DND-41 (cell line): ENCODE results near the gene GNG4.

ENCODE experiments used
- ATAC-seq: fragments of 200-7000 bp; cut with Tn5 transposase; 3 replicates; pipeline ENCODE4 v1.9.1; 2021; ENCODE audit warnings: low read depth; ENCODE audit not compliant: insufficient read depth
- DNase-seq: peaks from one replicate; pipeline ENCODE4 v3.0.0-alpha.2; 2020
- H2AFZ ChIP-seq: 2 replicates; pipeline ENCODE4 v1.6.0; 2012; ENCODE audit warnings: low read depth, low read length
- H3K27ac ChIP-seq: 2 replicates; pipeline ENCODE4 v1.5.1; 2012; ENCODE audit warnings: low read length, inconsistent platforms
- H3K27me3 ChIP-seq: fragments of 200-600 bp; sonication (generic); 2 replicates; pipeline ENCODE4 v1.6.0; 2012; ENCODE audit warnings: low read length, mild to moderate bottlenecking, inconsistent platforms; ENCODE audit not compliant: insufficient read depth, poor library complexity
- H3K36me3 ChIP-seq: 2 replicates; pipeline ENCODE4 v1.5.1; 2012; ENCODE audit warnings: low read length, inconsistent platforms; ENCODE audit not compliant: insufficient read depth
- H3K4me1 ChIP-seq: 2 replicates; pipeline ENCODE4 v1.5.1; 2012; ENCODE audit warnings: mild to moderate bottlenecking, low read length; ENCODE audit not compliant: insufficient read depth
- H3K4me2 ChIP-seq: 2 replicates; pipeline ENCODE4 v1.6.0; 2012; ENCODE audit warnings: mild to moderate bottlenecking, moderate library complexity, low read length, inconsistent platforms; ENCODE audit not compliant: insufficient read depth
- H3K4me3 ChIP-seq, 2 experiments: fragments of 200-600 bp in 1 of 2; shearing (Covaris generic) in 1 of 2; 2 replicates each; pipeline ENCODE4 v1.5.1; 2012 to 2016; ENCODE audit warnings: inconsistent platforms in 2 of 2, low read length in 2 of 2, mild to moderate bottlenecking in 2 of 2, low read depth in 1 of 2, moderate library complexity in 1 of 2
- H3K79me2 ChIP-seq: 2 replicates; pipeline ENCODE4 v1.6.0; 2012; ENCODE audit warnings: low read length, inconsistent platforms; ENCODE audit not compliant: insufficient read depth
- H3K9ac ChIP-seq: 2 replicates; pipeline ENCODE4 v1.6.0; 2012; ENCODE audit warnings: low read depth, mild to moderate bottlenecking, inconsistent platforms, low read length, moderate library complexity
- H3K9me3 ChIP-seq: 2 replicates; pipeline ENCODE4 v1.5.1; 2012; ENCODE audit warnings: low read length, moderate library complexity, mild to moderate bottlenecking, inconsistent platforms; ENCODE audit not compliant: insufficient read depth, severe bottlenecking
- H4K20me1 ChIP-seq: 2 replicates; pipeline ENCODE4 v1.6.0; 2012; ENCODE audit warnings: low read length; ENCODE audit not compliant: insufficient read depth
- CTCF ChIP-seq: IDR thresholded peaks from 2 replicates; pipeline ENCODE4 v1.5.1; 2012; ENCODE audit warnings: borderline replicate concordance, low read length, moderate library complexity, mild to moderate bottlenecking; ENCODE audit not compliant: poor library complexity, severe bottlenecking; ENCODE audit errors: extremely low read depth
- EZH2 ChIP-seq: IDR thresholded peaks from 3 replicates; pipeline ENCODE4 v1.6.1; 2012; ENCODE audit warnings: borderline replicate concordance, low read depth, mild to moderate bottlenecking, moderate library complexity, low read length, inconsistent platforms; ENCODE audit not compliant: severe bottlenecking

GNG4 gene

GRCh38 chr1:235642943-235643371 lies 6.6 kb downstream of the GNG4 start:
- ATAC-seq, result no peak
- peaks cover 30% of the 10 kb centered on the region for H3K4me1 ChIP-seq
- no peak for DNase-seq
- no peak overlapping the region for H2AFZ ChIP-seq
- H3K4me3 ChIP-seq, result no peak overlapping the region
- H3K9me3 ChIP-seq, result no peaks in the 10 kb centered on the region
- H3K79me2 ChIP-seq, result no peaks in the 10 kb centered on the region
- H4K20me1 ChIP-seq, result no peaks in the 10 kb centered on the region
- no peak overlapping the region for H3K9ac ChIP-seq
- no peaks in the 10 kb centered on the region for H3K27me3 ChIP-seq
- TF ChIP-seq EZH2, result no peak
- TF ChIP-seq CTCF, result no peak
- peak overlapping the region; percentile 70 for H3K27ac ChIP-seq
- no peak overlapping the region for H3K4me2 ChIP-seq
- H3K36me3 ChIP-seq, result no peaks in the 10 kb centered on the region

- Histone ChIP-seq H3K9me3 (no peaks in the 10 kb centered on the region), H3K27ac (peak overlapping the region; percentile 70), H3K27me3 (no peaks in the 10 kb centered on the region), H3K4me1 (peaks cover 30% of the 10 kb centered on the region), H3K36me3 (no peaks in the 10 kb centered on the region), H3K4me2 (peak overlapping the region; percentile 60), H3K9ac (peak overlapping the region; percentile 40), H4K20me1 (no peaks in the 10 kb centered on the region), H2AFZ (peak overlapping the region; percentile 77), H3K79me2 (no peaks in the 10 kb centered on the region), H3K4me3 (peak overlapping the region in 1 of 2 experiments; percentile 45; a peak in 2 of 4 replicates)
- ATAC-seq, result peak; percentile 81
- peak; percentile 86 for DNase-seq
- no peak for TF ChIP-seq CTCF
- TF ChIP-seq EZH2, result no peak
These were observed 7.3 kb downstream of the GNG4 start for GRCh38 chr1:235642011-235642942.

GRCh38 chr1:235640580-235640979 lies 9.0 kb downstream of the GNG4 start:
- no peaks in the 10 kb centered on the region for H4K20me1 ChIP-seq
- no peaks in the 10 kb centered on the region for H3K79me2 ChIP-seq
- H3K4me3 ChIP-seq, result no peak overlapping the region
- peak overlapping the region; percentile 30; the same call in 1 of the 2 replicates for H2AFZ ChIP-seq
- ATAC-seq (no peak), DNase-seq (no peak)
- H3K4me1 ChIP-seq, result peaks cover 30% of the 10 kb centered on the region
- no peak for TF ChIP-seq CTCF
- no peak for TF ChIP-seq EZH2
- no peaks in the 10 kb centered on the region for H3K9me3 ChIP-seq
- H3K9ac ChIP-seq, result peak overlapping the region; percentile 11; the same call in 1 of the 2 replicates
- 0 out of 2 replicates have a peak overlapping the region, but pooled peaks have one; percentile 60 for H3K4me2 ChIP-seq
- no peaks in the 10 kb centered on the region for H3K27me3 ChIP-seq
- peak overlapping the region; percentile 43 for H3K27ac ChIP-seq
- no peaks in the 10 kb centered on the region for H3K36me3 ChIP-seq
